HL-60/S4 treated with phorbol 12-myristate 13-acetate at 8.2 ng/mL for 4 days and 3 days (cell line): ENCODE measurements around the gene KHNYN.
"Not testable (repeated sequence)": the region's sequence is repeated elsewhere in the genome, so short reads cannot be mapped to it uniquely, and the experiment has no call there.

Source experiments
- in situ Hi-C: fragments of 300-500 bp; cut with MboI; formaldehyde crosslinking; loops from 2 replicates; pipeline ENCODE4 v1.15.0; 2022; ENCODE audit warnings: low sequenced_read_pairs

Gene KHNYN

DNA sequence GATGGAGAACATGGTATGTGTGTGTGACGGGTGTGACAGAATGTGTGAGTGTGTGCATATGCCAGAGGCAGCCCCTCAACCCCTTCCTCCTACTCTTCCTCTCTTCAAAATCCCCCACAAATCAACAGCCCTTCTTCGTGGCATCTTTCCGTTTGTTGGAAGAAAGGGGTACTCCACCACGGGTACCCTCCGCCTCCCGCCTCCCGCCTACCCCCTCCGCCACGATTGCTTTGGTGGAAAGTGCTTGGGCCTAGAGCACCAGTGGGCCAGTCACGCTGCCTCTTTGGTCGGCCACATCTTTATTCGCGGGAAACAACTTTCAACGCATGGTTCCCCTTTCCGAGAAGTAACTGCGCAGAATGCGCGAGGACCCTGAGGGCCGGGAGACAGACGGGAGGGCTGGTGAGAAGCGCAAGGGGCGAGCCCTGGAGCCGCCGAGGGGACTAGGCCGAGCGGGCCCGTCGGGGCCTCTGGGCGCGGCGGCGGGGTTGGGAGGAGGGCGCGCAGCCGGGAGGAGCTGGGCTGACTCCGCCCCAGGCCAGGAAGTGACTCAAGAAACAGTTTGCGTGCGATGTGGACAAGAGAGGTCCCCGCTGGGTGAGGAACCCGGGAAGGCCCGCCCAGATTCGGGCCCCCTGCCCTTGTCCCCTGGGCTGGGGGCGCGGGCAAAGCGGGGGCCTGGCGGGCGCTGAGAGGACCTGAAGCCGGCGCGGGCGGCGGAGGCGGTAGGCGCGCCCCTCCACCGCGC is at the start of gene KHNYN, which contains the start of gene CBLN3:
KHNYN (plus strand) TSS at position 560 of the 748 bp plus-strand sequence. CDS start 777 bp downstream, outside the sequence.
CBLN3 (minus strand) TSS at position 274 of the 748 bp plus-strand sequence. CDS start 614 bp downstream, outside the sequence.
- in situ Hi-C loops: loop anchor here (10.0 to 25.0 kb wide), 2 partner anchors 95 to 192 kb away; partner anchors contain the start of genes ADCY4, GMPR2, NEDD8 and RIPK3

DNA sequence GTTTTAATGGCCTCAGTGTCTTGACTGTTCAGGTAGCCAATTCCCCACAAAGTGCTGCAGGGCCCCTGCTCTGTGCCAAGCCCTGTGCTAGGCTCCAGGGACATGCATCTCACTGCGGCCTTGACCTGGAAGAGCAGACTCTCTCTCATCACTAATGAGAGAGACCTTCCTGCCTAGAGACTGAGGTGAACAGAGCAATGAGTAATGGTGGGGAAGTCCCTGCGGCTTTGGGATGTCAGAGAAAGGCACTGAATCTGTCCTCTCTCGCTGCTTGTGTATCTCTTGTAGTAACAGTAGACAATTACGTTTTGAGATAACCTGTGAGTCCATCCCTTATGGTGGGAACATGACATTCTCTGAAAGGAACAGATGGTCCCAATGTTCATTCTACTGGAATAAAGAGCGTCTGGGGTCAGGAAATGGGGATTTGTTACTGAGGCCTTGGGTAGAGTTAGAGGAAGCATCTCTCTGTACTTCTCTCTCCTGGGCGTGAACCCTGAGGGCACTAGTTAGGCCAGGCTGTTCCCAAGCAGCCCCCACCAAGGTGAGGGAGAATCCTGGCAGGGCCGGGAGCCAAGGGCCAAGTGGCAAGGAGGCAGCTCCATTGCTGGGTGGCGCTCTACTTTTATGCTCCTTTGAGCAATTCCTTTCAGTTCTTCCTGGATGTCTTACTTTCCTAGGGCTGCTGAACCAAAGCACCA is 48.2 kb upstream of the KHNYN start:
- in situ Hi-C loops: no loop called here

DNA sequence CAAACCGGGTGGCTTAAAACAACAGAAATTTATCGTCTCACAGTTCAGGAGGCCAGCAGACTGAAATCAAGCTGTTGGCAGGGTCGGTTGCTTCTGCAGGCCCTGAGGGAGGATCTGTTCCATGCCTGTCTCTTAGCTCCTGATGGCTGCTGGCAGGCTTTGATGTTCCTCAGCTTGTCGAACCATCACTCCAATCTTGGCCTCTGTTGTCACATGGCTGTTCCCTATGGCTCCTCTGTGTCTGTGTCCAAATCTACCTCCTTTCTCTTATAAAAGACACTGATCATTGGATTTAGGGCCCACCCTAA is 47.7 kb upstream of the KHNYN start:
- in situ Hi-C loops: no loop called here

DNA sequence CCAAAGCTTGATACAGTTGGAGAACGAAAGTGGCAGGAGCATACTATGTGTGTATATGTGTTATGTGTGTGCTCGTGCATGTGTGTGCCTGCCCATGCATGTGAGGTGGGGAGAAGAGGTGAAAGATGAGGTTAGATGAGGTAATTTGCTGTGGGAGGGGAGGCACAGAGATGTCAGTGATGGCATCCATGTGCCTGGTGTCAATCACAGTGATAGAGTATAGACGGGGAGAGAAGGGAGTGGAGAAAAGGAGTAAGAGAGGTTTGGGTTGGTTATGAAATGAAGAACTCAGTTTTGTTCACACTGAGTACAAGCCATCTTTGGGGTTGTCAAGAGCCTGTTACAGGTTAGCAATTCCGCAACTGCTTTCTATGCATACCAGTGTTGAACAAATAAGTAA is 45.6 kb upstream of the KHNYN start:
- in situ Hi-C loops: no loop called here

DNA sequence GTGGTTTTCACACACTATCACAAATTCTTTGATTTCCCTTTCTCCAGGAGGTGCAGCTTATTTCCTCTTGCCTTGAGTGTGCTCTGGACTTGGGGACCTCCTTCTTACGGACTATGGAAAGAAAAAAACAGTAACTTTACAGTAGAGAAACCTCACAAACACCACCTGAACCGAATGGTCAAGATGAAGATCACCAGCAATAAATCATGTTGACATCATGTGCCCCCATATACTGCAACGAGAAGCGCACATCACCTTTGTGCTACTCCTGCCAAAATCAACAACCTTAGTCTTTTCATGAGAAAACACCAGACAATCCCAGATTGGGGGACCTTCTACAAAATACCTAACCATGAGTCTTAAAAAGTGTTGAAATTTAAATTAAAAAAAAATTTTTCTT is 44.2 kb upstream of the KHNYN start:
- in situ Hi-C loops: no loop called here

DNA sequence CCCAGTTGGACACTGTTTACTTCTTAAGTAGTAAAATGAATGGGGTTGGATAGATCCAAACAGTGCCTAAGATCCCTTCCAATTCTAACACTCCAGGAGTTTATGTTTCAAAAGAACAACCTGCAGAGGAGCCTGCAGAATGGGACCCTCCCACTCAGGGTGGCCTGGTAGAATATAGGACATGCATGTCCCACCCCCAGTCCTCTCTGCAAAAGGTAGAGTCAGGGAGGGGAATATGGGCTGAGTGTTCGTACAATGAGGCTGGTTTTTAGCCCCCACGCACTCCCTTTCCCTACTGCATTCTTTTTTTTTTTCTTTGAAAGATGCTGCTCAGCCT is 42.8 kb upstream of the KHNYN start:
- in situ Hi-C loops: no loop called here

DNA sequence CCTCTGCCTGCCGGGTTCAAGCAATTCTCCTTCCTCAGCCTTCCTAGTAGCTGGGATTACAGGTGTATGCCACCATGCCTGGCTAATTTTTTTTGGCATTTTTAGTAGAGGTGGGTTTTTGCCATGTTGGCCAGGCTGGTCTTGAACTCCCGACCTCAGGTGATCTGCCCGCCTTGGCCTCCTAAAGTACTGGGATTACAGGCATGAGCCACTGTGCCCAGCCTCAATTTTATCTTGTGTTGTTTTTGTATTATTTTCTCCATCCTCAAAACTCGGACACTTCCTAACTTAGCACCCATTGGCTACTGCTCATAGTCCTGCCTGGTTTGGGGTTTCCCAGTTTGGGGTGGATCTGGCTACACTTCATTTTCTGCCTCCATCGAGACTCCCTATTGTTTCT is 42.2 kb upstream of the KHNYN start:
- in situ Hi-C loops: not testable (repeated sequence)

DNA sequence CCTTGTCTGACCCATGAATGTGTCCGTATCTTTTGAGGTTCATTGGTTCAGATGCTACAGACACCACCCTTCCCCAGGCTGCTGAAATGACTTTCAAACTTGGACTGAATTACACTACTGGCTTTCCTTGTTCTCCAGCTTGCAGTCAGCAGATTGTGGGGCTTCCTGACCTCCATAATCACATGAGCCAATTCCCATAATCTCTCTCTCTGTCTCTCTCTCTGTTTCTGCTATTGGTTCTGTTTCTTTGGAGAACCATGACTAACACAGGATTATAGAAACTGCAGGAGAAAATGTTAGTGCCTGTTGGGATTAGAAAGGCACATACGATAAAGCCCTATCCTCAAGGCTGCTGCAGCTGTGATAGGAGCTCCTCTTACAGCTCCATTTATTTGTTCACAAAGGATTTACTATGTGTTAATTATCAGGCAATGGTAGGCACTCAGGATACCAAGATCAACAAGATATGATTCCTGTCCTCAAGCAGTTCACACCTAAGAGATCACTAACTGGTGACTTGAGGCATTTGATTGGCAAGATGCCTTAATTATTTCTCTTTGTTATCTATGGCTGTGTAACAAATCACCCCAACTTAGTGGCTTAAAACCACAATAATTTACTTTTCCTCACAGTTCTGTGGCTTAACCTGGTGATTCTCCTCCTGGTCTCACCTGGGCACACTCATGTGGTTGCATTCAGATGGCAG is 41.1 kb upstream of the KHNYN start:
- in situ Hi-C loops: no loop called here

DNA sequence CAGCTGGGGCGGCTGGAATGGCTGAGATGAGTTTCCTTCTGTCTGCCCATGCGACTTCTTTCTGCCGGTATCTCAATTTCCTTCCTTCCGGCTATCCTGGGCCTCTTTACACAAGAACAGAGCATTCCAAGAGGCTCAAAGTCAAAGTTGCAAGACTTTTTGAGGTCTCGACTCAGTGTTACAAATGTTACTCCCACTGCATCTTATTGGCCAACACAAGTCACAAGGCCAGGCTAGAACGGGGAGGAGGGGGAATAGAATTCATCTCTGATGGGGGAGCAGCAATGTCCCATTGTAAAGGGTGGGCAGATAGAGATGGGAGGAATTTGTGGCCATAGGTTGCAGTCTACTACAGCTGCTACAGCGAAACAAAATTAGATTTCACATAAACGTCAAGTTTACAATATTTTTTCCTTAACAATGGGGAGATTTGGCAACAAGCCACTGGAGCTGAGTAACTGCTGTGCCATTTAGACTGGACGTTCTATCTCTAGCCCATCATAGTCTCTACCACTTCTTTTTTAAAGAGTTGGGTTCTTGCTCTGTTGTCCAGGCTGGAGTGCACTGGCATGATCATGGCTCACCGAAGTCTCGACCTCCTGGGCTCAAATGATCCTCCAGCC is 40.4 kb upstream of the KHNYN start:
- in situ Hi-C loops: no loop called here

DNA sequence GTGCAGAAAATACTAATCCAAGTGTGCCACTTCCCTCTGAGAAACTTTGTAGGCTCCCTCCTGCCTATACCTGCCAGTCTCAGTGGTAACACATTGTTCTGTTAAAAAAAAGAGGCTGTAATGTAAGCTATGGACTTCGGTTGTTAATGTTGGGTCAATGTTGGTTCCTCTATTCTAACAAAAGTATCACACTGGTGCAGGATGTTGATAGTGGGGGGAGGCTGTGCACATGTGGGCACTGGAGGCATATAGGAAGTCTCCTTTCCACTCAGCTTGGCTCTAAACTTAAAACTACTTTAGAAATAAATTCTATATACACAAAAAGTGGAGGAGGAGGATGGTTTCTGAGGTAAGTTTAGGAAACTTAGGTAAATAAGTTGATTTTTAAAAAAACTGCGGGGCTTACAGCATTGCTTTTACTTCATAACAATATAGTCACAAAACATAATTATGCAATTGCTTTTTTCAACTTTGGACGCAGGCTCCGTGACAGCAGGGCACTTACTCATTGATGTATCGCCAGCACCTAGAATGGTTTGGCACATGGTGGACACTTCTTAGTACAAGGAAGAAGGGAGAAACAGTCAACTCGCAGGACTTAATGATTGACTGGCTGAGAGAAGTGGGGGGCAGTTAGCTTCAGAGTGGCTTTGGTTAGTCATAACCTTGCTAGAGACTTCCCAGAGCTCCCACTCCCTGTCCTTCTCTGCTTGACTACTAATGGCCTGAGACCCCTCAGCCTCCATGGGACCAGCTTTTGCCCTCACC is 38.9 kb upstream of the KHNYN start:
- in situ Hi-C loops: no loop called here

DNA sequence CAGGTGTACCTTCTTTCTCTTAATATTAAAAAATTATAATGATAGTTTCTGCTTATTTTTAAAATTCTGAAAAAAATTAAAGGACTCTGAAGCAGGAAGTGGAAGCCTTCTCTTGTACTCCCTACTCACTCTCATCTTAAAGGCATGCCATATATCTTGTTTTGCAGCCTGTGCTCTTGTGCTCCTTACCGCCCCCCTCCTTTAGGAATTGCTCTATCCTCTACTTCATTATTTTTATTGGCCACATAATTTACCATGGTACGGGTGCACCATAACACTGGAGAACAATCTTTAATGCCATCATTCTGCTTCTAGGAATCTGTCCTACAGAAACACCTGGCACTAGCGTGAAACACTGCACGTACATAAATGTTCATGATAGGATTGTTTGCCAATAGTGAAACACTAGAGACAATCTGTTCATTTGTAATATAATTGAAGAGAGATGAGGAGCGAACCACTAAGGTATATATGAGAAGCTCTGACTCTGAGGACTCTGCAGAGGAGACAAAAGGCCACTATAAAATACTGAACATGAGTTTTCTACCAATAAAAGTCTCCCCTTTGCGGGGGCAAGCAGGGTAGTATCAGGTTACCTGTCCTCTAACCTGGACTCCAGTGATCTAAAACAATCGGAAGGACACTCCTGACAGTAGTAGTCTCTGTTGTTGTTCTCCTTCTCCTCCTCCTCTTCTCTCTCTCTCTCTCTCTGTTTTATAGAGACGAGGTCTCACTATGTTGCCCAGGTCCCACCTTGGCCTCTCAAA is 37.2 kb upstream of the KHNYN start:
- in situ Hi-C loops: no loop called here

DNA sequence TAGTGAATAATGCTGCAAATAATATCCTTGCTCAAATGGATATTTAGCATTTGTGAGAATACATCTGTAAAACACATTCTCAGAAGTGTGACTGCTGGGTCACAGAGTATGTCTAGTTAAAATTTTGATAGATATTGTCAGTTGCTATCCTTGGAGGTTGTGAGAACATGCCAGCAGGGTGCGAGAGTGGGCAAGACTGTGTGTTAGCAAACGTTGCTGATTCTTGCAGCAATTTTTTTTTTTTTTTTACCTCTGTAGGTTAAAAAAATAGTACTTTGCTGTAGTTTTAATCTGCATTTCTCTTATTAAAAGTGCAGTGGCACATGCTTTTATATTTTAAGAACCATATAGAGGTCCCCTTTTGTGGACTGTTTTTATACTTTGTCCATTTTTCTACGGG is 35.5 kb upstream of the KHNYN start:
- in situ Hi-C loops: no loop called here

DNA sequence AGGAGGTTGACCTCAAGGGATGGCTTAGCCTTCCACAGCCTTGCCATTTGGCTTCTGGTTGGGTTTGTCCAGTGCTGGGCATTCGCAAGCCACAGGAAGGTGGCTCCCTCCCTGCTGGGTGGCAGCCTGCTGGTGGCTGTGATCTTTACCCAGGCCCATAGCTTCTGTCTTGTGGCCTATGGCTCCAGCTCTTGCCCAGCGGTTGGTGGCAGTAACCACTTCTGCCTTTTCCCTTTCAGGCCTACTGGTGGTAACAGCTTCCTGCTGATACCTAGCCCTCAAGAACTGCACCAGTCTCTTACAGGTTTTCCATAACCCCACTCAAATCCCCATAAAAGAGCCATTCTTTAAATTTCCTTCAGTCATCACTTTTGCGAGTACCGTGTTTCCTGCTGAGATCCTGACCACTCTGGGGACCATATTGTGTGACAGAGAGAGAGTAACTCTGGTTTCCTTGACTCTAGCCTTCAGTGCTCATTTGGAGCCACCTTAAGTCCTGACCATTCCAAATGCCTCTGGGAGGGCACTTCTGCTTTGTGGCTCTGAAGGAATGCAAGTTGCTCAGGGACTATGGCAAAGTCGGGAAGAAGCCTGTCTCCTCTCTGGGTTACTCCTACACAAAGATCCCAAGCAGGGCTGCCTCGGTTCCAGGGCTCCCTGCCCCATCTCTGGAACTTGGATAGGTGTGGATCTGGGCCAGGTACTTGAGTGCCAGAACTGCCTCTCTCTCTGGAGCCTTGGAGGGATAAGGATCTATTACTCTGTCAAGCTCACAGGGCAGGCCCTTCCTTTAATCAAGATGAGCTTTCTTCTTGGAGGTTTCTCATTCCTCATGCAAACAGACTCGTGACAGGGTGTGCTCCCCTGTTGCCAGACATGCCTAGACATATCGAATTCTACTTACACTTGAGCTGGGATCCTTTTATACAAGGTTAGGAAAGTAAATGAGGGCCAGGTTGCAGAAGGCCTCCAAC is 33.9 kb upstream of the KHNYN start:
- in situ Hi-C loops: no loop called here

DNA sequence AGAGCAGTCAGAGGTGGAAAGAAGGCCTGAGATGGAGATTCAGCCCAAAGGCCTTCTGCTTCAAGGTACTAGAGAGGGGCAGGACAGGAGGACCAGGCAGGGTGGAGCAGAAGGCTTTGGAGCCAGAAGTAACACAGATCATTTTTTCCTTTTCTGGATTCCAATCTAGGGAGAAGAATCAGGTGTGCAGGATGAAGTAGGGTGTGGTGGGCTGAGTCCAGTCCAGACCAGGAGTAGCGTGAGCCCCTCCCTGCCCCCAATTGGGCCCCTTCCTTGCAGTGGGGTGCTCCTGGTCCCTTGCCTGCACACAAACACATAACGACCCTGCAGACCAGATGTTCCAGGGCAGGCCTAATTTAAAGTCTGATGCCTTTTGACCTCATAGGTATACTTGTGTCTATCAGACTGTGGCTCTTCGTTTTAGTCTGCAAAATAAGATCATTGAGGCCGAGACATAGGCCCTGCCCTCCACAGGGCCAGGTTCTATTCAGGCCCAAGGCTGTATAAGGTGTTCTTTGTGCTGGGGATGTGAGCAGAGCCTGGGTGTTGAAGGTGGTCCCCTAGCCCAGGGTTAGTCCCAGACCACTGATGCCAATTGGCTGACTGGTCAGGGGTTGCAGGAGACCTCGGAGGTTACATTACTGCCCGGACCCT is 32.0 kb upstream of the KHNYN start:
- in situ Hi-C loops: no loop called here

DNA sequence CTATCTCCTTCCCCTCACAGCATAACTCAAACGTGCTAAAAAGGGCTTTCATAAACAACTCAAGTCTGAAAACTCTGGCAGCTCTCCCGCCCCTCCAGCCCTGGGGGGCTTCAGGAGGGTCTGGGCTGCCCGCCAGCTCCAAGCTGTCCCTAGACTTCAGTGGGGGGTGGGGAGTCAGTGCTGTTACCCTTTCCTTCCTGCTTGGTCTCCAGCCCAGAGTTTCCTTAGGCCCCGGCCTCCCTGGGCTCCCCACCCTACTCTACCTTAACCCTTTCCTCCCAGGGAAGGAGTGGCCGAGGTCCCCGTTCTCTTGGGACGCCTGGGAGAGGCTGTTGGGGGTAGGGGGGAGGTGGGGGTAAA is 31.5 kb upstream of the KHNYN start:
- in situ Hi-C loops: no loop called here

DNA sequence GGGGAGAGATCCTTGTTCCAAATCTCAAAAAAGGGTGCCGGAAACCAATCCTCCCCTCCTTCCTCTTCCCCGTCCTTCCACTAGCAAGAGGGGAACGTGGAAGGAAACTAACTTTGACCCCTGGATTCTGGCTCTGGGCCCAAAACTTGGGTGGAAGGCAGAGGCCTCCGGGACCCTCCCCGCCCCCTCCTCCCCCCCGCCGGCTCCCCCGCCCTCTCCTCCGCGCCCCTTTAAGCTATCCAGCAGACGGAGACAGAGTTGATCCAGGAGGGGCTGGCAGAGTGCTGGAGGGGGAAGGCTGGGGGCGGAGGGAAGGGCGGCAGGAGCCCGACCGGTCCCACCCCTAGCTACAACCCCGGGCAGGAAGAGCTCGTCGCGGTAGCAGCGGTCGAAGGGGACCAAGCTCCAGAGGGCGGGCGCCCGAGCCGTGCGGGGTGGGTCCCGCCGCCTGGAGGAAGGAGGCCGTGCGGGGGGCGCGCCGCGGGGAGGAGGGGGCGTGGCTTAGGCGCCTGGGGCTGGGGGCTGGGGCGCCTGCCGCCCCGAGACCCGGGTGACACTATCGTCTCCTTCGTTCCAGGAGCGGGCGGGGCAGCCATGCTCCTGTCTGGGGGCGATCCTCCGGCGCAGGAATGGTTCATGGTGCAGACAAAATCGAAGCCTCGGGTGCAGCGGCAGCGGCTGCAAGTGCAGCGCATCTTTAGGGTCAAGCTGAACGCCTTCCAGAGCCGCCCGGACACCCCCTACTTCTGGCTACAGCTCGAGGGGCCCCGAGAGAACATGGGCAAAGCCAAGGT is 30.9 kb upstream of the KHNYN start, which contains the start of gene NYNRIN:
NYNRIN (plus strand) TSS at position 351 of the 794 bp plus-strand sequence; CDS start at position 595, 244 bp downstream.
- in situ Hi-C loops: no loop called here

DNA sequence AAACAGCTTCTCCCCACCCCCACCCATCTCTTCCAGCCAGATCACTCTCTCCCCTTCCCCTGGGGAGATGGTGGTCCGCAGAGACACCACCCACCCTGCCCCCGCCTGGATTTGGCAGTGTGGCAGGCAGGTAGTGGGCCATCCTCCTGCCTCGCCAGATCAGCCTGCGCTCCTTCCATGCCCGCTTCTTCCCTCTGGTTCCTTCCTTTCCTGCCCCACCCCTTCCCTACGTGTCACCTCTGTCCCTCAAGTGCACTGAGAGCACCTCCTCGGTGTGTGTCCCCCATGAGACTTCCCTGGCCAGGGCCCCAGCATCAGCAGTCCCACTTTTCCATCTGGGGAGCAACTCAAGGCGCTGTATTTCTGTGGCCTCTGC is 30.3 kb upstream of the KHNYN start:
- in situ Hi-C loops: no loop called here
